HUES64 (cell line): ENCODE data around the gene HNMT.

Experiments used
- H3K27ac ChIP-seq: 2 replicates; pipeline ENCODE4 v1.7.0; 2013; ENCODE audit warnings: low read depth, low read length, inconsistent platforms
- H3K27me3 ChIP-seq: 2 replicates; pipeline ENCODE4 v1.6.1; 2013; ENCODE audit warnings: mild to moderate bottlenecking, low read length; ENCODE audit not compliant: insufficient read depth
- H3K36me3 ChIP-seq: 2 replicates; pipeline ENCODE4 v1.6.1; 2013; ENCODE audit warnings: mild to moderate bottlenecking, low read length; ENCODE audit not compliant: insufficient read depth
- H3K4me1 ChIP-seq: 2 replicates; pipeline ENCODE4 v1.6.1; 2013; ENCODE audit warnings: mild to moderate bottlenecking, low read length, moderate library complexity; ENCODE audit not compliant: insufficient read depth
- H3K4me3 ChIP-seq: 2 replicates; pipeline ENCODE4 v1.5.1; 2013; ENCODE audit warnings: mild to moderate bottlenecking, low read length, moderate library complexity
- H3K9ac ChIP-seq: 2 replicates; pipeline ENCODE4 v1.6.1; 2013; ENCODE audit warnings: mild to moderate bottlenecking, low read depth, low read length
- H3K9me3 ChIP-seq: 2 replicates; pipeline ENCODE4 v1.6.1; 2013; ENCODE audit warnings: low read depth, low read length; ENCODE audit not compliant: insufficient read depth
- WGBS: fragments of 150-250, 120-280 bp; methylation state at CpG from one replicate; pipeline ENCODE4 v1.1.7; 2013; ENCODE audit warnings: missing lambda C conversion rate; 5-methylcytosine and 5-hydroxymethylcytosine counted together

The HNMT gene

DNA sequence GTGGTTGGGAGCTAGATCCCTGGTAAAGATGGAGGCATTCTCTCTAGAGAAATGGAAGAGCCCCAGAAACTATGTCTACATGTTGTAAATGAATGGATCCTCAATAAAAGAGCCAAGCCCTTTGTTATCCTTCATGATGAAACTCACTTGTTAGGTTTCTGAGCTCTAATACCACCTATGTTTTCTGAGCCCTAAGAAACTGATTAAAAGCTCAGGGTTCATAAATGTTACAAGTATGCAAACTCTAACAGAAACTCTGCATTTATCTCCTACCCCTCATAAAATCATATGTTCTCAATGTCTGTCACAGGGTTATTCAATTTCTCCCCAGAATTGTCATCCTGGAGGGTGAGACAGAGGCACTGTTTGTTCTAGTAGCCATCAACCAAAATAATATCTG lies 18.0 kb upstream of the HNMT start:
- H3K27ac ChIP-seq = no peak overlapping the region

DNA sequence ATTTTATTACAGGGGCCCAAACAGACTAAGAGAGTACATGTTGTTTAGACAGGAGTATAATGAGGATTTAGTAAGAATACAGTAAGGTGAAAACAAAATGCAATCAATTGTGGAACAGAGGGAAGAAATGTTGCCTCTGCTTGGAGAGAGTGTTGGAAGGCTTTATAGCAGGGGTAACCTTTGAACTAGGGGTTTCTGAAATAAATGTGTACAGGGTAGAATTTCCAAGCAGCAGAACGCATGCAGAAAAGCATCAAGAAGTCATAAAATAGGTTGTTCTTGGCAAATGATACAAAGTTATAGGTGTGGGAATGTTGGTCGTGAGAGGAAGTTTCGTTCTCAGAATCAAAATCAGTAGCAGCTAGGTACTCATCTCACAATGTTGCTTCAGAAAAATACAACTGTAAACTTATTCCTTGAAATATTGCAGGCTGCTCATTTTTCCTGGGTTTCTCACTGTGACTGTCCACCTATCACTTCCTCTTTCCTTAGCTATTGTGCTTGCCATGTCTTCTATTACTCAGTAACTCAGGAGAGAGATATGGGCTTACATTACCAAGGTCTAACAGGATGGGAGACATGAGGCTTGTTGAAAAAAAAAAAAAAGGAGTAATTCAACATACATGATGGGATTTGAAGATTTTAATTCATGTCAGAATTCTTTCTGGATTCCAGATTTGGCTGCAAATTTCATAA lies 17.1 kb upstream of the HNMT start:
- whole genome bisulfite sequencing = 89% methylated on average over 3 of the region's 3 CpGs
- Histone ChIP-seq H3K27me3 (0 out of 2 replicates have a peak, but pooled peaks cover 7% of the 10 kb centered on the region), H3K9me3 (no peaks in the 10 kb centered on the region), H3K4me1 (peaks cover 5% of the 10 kb centered on the region; the same call in 1 of the 2 replicates), H3K4me3 (no peak overlapping the region), H3K27ac (no peak overlapping the region), H3K36me3 (no peaks in the 10 kb centered on the region), H3K9ac (no peak overlapping the region)

More for the DNA sequence above, 18.0 kb upstream of the HNMT start:
- no peaks in the 10 kb centered on the region for H3K9me3 ChIP-seq
- no peak overlapping the region for H3K4me3 ChIP-seq
- H3K9ac ChIP-seq = no peak overlapping the region
- 0 out of 2 replicates have a peak, but pooled peaks cover 7% of the 10 kb centered on the region for H3K27me3 ChIP-seq
- H3K4me1 ChIP-seq = peaks cover 5% of the 10 kb centered on the region; the same call in 1 of the 2 replicates
- H3K36me3 ChIP-seq = no peaks in the 10 kb centered on the region

DNA sequence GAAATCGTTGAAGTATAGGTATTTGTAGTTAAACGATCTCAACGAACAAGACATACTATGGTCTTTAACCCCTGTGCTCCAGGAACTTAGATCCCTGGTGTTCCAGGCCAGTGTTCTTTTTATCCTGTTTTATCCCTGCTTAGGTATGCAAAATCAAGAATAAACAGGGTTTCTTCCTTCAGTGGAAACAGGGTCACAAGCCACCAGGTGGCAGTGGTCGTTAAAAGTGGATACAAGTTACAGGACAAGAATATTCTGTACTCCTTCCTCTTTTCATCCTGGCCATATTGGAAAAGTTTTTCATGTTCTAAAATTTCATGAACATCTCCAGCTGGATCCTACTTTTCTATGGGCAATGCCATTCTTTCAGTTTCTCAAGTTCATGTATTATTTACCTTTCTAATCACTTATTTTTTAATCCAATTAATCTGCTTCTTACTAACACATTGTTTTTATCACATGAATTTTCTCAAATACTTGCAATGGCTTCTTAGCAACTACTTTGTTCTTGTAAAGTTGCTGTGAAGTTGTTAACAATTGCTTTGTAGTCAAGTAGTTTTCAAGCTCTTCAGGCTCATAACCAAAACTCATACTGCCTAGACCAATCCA lies 16.4 kb upstream of the HNMT start:
- WGBS = 66% methylated on average over 4 of the region's 4 CpGs
- Histone ChIP-seq H3K9ac (no peak overlapping the region), H3K4me1 (peaks cover 5% of the 10 kb centered on the region; the same call in 1 of the 2 replicates), H3K9me3 (no peaks in the 10 kb centered on the region), H3K27ac (no peak overlapping the region), H3K27me3 (0 out of 2 replicates have a peak, but pooled peaks cover 7% of the 10 kb centered on the region), H3K36me3 (no peaks in the 10 kb centered on the region), H3K4me3 (no peak overlapping the region)

GRCh38 chr2:137948894-137949293 lies 15.4 kb upstream of the HNMT start:
- no peak overlapping the region for H3K9ac ChIP-seq
- no peak overlapping the region for H3K27ac ChIP-seq
- H3K4me1 ChIP-seq = peaks cover 8% of the 10 kb centered on the region; the same call in 1 of the 2 replicates
- no peaks in the 10 kb centered on the region for H3K9me3 ChIP-seq
- H3K4me3 ChIP-seq = no peak overlapping the region
- WGBS = 97% methylated on average over 6 of the region's 7 CpGs
- 0 out of 2 replicates have a peak, but pooled peaks cover 7% of the 10 kb centered on the region for H3K27me3 ChIP-seq
- no peaks in the 10 kb centered on the region for H3K36me3 ChIP-seq

- no peak overlapping the region for H3K9ac ChIP-seq
- H3K4me3 ChIP-seq = no peak overlapping the region
- no peak overlapping the region for H3K27ac ChIP-seq
- no peaks in the 10 kb centered on the region for H3K36me3 ChIP-seq
- peaks cover 3% of the 10 kb centered on the region; the same call in 1 of the 2 replicates for H3K4me1 ChIP-seq
- no peaks in the 10 kb centered on the region for H3K9me3 ChIP-seq
- 0 out of 2 replicates have a peak, but pooled peaks cover 7% of the 10 kb centered on the region for H3K27me3 ChIP-seq
- WGBS = 95% methylated on average over 4 of the region's 4 CpGs
Measured at GRCh38 chr2:137950238-137950637, 14.0 kb upstream of the HNMT start.

GRCh38 chr2:137951586-137951985 lies 12.7 kb upstream of the HNMT start:
- no peak overlapping the region for H3K9ac ChIP-seq
- no peaks in the 10 kb centered on the region for H3K36me3 ChIP-seq
- 0 out of 2 replicates have a peak, but pooled peaks cover 7% of the 10 kb centered on the region for H3K27me3 ChIP-seq
- H3K4me3 ChIP-seq = no peak overlapping the region
- H3K27ac ChIP-seq = no peak overlapping the region
- H3K4me1 ChIP-seq = peaks cover 3% of the 10 kb centered on the region; the same call in 1 of the 2 replicates
- H3K9me3 ChIP-seq = no peaks in the 10 kb centered on the region
- 86% methylated on average over 2 of the region's 3 CpGs for WGBS

DNA sequence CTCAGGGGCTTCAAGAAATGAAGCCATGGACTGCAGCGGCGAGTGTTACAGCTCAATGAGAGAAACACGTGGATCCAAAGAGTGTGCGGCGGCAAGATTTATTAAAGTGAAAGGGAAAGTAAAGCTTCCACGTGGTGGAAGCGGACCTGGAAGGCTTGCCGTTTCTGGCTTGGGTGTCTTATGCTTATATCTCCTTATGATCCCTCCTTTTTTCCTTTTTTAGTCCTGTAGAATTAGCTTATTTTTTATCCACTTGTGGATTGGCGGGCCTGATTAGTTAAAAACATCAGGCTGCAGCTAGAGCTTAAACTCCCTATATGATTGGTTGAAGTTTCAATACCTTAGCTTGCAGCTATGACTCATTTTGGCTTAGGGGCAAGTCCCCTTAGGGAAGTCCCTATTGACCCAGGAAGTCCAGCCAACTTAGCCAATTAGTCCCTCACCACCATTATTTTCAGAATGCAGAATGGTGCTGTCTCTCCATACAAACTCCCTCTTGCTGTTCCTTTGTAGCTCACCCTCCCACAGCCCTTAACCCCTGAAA lies 11.6 kb upstream of the HNMT start:
- WGBS = 71% methylated on average over 8 of the region's 9 CpGs
- Histone ChIP-seq H3K4me1 (peaks cover 3% of the 10 kb centered on the region; the same call in 1 of the 2 replicates), H3K27me3 (no peaks in the 10 kb centered on the region), H3K36me3 (no peaks in the 10 kb centered on the region), H3K9ac (no peak overlapping the region), H3K9me3 (no peaks in the 10 kb centered on the region), H3K4me3 (no peak overlapping the region), H3K27ac (no peak overlapping the region)

GRCh38 chr2:137955536-137955935 lies 8.7 kb upstream of the HNMT start:
- Histone ChIP-seq H3K4me1 (peaks cover 3% of the 10 kb centered on the region; the same call in 1 of the 2 replicates), H3K27me3 (no peaks in the 10 kb centered on the region), H3K9ac (no peak overlapping the region), H3K9me3 (no peaks in the 10 kb centered on the region), H3K36me3 (no peaks in the 10 kb centered on the region), H3K4me3 (no peak overlapping the region), H3K27ac (no peak overlapping the region)
- WGBS = 80% methylated on average over 2 of the region's 2 CpGs

GRCh38 chr2:137957033-137957432 lies 7.2 kb upstream of the HNMT start:
- Histone ChIP-seq H3K27me3 (no peaks in the 10 kb centered on the region), H3K4me1 (peaks cover 3% of the 10 kb centered on the region; the same call in 1 of the 2 replicates), H3K9me3 (no peaks in the 10 kb centered on the region), H3K36me3 (no peaks in the 10 kb centered on the region), H3K9ac (no peak overlapping the region), H3K4me3 (no peak overlapping the region), H3K27ac (no peak overlapping the region)
- WGBS = 86% methylated on average over 1 of the region's 1 CpG

DNA sequence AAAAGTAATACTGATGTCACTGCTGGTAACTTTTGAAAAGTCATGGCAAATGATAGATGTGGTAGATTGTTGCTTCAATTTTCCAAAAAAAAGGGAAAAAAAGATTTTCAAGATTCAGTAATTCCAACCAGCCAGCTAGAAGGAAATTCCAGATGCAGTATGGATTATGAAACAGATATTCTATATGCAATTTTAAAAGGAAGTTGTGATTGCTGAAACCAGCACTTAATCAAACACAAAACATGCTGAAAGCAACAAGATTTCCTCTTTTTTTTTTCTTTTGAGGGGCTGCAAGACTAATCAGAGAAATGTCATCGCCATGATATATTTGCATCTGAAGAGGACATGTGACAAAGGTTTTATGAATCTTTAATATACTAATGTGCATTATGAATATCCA lies 5.1 kb upstream of the HNMT start:
- no peaks in the 10 kb centered on the region for H3K36me3 ChIP-seq
- H3K4me3 ChIP-seq = no peak overlapping the region
- H3K27me3 ChIP-seq = no peaks in the 10 kb centered on the region
- peaks cover 7% of the 10 kb centered on the region for H3K4me1 ChIP-seq
- no peak overlapping the region for H3K9ac ChIP-seq
- no CpG with 5 or more reads among the region's 1 CpG for WGBS
- H3K27ac ChIP-seq = no peak overlapping the region
- no peaks in the 10 kb centered on the region for H3K9me3 ChIP-seq

DNA sequence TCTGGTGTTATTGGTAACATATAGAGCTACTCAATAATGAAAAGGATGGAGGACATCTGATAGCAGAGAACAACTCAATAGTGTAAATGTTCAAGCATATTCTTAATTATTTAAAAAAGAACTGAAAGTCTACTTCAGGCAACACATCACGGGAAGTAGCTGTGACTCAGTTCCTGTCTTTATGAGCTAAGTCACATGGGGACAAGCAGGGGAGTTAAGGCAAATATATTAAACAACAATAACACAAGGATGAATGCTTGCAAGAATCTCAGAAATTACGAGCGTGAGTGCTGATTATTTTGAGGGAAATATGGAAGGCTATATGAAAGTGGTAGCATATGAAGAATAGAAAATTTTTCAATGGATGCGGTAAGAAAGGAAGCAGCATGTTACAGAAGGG lies 4.0 kb upstream of the HNMT start:
- Histone ChIP-seq H3K4me3 (no peak overlapping the region), H3K9ac (no peak overlapping the region), H3K36me3 (no peaks in the 10 kb centered on the region), H3K9me3 (no peaks in the 10 kb centered on the region), H3K27me3 (no peaks in the 10 kb centered on the region), H3K4me1 (peaks cover 15% of the 10 kb centered on the region), H3K27ac (no peak overlapping the region)
- 96% methylated on average over 3 of the region's 4 CpGs for WGBS
